Fibroblast of the conjunctiva (primary cell): Measurements from ENCODE around the gene SLC18A2.

Experiments
- DNase-seq: peaks from one replicate; pipeline ENCODE4 v3.0.0-alpha.2; 2010; ENCODE audit warnings: low read depth

Gene SLC18A2

DNA sequence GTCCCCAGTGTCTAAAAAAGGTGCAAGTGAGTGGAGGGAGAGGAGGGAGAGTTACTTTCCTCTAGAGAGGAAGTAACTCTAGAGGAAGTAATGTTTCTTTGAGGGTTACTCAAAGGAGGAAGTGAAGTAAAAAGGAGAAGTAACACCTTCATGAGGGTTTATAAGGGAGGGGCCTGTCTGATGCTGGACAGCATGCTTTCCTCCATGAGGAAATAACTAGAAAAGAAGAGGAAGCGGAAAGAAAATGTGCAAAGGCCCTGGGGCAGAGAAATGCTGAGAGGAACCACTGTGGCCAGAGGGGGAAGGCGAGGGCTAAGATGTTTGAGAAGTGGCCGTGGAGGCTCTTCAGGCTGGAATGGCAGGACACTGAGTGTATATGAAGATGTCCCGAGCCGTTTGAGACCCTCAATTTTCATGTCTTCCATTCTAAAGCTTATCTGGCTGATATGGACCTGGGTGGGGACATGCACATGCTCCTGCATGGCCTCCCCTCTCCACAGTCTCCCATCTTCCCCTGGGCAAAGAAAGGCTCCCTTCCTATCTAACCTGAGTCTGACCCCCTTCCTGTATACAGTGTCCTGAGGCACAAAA lies 3.4 kb upstream of the SLC18A2 start:
- DNase-seq, result no peak

DNA sequence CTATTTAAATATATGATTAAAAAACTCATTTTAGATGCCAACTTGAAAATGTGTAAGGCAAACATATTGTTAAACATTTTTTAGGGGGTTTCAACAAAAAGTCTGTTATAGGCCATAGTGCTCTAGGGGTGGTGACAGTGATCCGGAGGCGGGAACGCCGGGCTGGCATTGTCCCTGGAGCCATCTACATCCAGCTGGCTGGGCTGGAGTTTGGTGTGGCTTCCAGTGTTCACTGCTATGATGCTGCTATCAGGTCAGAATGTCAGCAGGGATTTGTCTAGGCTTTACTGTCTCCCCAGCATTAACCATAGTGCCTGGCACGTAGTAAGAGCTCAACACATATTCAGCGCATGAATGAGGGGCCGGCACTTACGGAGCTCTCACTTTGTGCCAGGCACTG lies 1.9 kb upstream of the SLC18A2 start:
- no peak for DNase-seq

DNA sequence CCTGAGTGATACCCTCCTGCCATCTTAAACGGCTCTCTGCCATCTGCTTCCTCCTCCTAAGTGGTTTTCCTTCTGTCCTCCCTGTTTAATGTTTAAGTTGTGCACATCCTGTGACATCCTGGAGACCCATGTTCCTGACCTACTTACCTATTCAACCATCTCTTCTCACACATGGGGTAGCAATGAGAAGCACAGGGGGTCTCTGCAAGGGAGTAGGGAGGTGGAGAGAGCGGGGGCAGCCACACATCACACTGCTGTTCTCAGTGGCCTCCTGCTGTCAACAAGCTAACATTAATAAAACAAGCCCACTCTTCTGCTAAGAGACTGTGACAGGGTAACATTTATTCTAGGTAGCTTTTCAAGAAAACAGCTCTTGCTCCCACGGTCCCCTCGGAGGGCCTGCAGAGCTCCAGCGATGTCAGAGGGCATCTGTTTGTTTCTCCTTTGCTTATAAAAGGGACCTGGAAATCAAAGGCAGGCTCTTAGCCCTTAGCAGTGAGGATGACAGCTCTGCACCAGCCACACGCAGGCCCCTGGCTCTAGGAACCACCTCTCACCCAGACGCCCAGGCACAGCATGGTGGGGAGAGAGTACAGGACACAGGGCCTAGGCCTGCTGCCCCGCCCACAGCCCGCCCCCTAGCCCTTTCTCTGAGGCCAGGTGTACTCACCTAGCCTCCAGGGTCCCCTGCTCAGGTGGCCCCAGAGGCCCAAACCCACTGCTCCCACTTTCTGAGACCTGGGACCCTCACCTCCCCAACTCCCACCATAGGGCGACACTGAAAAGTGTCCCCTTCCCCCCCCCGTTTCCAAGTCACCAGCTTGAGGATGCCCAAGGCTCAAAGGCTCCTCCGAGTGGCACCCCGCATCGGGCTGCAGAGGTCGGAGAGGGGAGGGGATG lies 943 bp upstream of the SLC18A2 start:
- DNase-seq, result no peak

DNA sequence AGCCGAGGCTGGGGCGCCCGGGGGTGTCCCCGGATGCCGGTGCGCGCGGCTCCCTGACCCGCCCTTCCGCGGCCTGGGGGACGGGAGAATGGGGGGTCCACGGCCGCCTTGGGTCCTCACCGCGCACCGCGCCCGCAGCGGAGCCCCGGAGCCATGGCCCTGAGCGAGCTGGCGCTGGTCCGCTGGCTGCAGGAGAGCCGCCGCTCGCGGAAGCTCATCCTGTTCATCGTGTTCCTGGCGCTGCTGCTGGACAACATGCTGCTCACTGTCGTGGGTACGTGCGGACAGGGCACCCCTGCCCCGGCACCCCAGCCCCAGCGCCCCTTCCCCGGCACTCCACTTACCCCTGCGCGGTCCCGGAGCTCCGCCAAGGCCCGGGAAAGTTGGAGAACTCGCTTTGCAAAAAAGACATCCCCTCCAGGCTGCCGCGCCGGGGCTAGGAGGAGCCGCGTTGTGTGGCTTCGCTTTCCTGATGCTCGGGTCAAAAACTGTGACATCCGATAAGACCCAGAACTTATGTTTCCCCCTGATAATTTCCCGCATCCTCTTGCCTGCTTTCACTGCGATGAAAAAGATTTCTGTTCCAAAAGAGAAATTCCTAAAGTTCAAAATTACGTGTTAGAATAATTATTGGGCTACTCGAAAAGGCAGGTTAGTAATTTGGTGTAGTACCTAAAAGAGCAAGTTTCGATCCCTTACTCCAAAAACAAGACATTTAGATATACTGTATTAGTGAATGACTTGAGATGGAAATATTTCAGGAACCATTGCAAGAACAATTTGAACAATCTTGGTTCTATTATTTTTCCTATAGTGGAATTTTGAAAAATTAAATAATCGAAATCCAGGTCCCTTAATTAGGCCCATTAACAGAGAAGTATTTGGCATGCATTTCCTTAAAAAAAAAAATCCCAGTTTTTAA lies 888 bp downstream of the SLC18A2 start:
- DNase-seq, result no peak

DNA sequence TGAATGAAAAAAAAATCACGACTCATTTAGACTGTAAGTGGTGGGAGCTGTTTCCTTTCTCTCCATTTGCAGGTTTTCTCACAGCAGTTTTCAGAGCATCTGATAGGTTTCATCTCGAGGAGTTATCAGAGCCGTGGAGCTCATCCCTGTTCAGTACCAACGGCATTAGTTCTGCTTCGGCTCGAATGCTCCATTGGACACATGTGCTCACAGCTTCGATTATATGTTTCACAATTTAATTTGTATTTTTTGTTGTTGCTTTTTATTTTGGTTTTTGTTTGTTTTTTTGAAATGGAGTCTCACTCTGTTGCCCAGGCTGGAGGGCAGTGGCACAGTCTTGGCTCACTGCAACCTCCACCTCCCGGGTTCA lies 1.5 kb downstream of the SLC18A2 start:
- no peak for DNase-seq

DNA sequence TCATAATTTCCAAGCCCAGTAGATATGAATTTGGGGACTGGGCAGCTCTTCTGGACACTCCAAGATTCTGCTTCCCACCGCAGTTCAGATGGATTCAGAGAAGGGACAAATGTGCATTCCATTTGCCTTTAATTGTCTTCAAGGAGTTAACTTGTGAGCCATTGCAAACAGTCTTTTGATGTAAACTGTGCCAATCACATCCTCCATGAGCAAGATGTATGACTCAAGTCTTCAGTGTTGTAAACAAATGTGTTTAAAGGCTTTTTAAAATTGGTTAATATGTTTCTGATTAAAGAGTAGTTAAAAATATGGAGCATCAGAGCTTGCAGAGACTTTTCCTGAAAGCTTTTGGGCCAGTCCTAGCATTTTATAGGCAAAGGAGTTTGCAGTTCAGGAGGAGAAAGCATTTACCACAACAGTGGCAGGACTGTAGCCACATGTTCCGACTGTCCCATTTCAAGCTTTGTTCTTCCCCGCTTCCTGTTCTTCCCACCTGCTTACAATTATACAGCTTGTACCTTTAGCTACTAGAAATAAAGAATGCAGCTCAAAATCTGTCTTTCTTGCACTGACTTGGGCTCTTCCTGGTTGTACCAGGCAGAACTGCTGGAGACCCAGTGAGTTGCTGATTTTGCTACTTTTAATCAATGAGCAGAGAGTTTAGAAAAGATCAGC lies 6.2 kb downstream of the SLC18A2 start:
- no peak for DNase-seq

DNA sequence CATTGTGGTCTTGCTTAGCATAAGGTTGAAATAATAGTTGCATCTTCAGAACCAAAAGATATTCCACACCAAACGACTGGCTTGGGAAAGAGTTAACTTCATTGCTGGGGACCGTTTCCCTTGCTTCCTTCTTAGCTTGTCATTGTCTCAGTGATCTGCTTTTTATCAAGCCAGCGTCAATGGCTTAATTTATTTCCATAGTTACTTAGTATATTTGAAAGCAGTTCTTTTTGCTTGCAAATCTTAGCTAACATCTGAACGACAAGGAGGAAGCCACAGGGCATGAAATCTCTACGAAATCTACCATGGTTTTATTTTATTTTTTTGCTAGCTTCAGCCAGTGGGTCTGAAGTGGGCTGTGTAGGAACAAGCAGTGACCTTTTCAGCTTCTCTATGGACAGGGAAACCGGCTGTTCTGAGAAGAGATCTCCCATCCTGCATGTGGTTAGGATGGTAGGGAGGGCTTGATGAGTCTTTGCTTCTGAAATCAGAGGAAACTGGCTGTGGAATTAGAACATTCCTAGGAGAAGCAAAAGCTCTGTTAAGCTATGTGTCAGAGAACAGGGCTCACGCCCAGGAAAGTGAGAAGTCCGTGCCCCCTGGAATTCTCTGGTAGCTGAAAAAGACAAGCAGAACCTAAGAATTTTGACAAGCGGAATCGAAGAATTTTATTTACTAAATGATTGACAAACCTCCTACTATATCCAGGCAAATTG lies 8.0 kb downstream of the SLC18A2 start:
- DNase-seq, result no peak

DNA sequence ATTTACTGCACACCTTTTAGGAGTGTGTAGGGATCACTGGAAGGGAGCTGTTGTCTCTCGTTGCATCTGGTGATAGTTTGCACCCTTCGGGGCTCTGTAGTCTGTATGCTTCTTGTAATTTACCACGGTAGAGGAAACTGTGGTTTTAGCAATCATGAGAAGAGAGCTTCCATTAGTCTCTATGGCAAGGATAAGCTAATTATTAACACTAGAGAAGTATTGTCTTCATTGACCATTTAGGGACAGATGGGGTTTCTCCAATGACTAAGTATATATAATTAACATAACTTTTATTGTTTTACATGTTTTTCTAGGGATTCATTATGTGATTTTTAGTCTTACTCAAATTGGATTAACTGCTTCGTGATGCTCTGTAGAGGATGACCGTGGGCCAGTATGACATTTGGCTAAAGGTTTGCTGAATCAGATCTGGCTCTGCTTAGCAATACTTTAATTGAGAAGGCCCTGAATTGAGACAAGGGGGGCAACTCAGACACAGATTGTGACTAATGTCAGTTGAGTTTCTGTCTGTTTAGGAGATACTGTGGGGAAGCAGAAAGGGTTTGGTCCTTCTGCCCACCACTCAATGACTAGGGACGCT lies 8.7 kb downstream of the SLC18A2 start:
- DNase-seq, result no peak

DNA sequence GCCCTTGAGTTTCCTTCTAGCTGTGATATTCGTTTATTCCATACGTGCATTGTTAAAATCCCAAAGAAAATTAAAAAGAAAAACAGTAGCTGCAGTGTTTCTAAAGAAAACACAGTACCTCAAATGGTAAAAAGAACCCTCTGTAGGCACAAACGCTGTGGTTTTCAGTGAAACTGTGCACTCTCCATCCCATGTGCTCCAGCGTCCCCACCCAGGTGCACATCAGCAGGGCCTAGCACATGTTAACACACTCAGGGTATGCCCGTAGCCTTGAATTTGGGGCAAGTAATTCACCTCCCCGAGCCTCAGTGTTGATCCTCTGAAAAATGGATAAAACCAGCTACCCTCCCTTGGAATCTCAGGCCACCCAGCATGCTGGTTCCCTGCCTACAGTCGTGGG lies 9.5 kb downstream of the SLC18A2 start:
- DNase-seq, result no peak

DNA sequence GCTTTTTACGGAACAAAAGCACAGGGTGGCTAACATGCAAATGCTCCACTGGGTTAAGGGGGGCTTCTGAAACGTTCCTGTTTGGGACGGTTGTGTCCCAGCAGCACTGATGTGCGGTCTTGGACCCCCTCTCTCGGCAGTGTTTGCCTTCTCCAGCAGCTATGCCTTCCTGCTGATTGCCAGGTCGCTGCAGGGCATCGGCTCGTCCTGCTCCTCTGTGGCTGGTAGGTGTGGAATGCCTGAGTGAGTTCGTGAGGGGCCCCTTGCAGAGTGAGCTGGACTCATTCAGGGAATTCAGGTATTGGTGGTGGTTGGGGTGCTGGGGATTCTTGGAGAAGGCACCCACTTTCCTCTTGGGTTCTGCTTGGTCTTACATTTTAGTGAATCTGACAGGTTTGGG lies 13.0 kb downstream of the SLC18A2 start:
- no peak for DNase-seq

DNA sequence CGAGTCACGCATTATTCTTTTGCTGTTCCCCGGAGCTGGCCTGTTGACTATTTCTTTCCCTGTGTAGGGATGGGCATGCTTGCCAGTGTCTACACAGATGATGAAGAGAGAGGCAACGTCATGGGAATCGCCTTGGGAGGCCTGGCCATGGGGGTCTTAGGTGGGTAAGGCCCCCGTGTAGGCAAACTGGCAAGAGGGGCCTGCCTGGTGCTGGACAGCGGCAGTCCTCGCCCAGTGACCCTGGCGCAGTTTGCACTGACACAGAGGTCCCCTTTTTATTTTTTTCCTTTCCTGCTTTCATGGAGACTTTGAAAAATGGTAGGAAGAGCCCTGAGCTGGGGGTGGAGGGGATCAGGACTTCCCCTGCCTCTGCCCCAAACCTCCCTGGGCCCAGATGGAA lies 13.4 kb downstream of the SLC18A2 start:
- no peak for DNase-seq

DNA sequence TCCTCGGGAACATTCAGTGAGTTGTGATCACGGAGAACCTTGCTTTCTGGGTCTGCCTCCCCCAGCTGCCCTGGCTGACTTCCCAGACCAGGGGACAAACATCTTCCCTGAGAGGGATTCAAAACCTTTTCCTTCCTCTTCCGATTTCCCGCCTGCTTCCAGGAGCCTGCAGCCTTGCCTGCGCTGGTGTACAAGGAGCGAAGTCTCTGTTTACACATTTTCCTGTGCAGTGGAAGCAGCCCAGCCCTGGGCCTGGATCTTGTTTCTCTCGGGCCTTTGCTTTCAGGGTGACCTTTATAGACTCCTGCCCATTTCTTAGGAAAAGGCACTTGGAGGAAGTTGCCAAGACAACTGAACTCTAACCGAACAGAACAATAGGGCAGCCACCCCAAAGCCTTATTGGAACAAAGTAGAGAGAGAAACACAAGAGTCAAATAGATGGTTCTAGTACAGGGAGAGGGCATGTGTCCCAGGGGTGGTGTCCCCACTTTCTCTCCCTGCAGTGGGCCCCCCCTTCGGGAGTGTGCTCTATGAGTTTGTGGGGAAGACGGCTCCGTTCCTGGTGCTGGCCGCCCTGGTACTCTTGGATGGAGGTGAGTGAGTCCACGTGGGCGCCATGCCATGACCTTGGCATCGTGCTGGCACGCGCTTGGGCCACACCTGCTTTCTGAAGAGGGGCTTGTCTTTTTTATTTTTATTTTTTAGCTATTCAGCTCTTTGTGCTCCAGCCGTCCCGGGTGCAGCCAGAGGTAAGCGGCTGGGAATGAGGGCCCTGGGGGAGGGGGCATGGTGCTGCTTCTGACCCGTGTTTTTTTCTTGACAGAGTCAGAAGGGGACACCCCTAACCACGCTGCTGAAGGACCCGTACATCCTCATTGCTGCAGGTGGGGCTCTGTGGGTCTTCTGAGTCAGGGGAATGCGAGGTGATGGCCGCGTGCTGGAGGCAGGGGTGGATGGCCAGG lies 14.1 kb downstream of the SLC18A2 start:
- DNase-seq, result no peak

DNA sequence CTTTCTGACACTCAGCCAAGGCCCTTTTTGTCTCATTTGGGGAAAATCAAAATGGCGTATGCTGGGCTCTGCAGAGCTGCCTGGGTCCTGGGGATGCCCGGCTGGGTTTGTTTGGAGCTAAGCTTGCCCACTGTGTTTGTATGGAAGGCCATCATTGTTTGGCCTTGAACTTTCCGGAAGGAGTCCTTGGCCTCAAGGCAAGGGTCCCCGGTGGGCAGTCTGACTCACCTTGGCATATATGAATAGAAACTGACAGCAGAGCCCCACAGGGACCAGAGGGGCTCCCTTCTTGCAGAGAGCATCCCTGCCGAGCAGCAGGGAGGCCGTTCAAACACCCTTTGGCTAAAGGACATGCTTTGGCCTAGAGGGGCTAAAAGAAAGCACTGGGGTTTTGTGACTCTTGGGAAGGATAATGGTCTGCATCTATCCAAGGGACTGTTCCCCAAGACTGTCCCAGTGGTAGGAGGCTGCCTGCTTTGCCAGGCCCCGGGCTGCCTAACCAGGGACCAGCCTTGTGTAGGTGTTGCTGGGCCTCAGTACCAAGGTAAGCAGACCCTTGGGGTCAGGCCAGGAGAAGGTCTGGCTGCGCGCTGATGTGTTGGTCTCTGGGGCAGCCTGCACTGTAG lies 15.0 kb downstream of the SLC18A2 start:
- DNase-seq, result no peak

DNA sequence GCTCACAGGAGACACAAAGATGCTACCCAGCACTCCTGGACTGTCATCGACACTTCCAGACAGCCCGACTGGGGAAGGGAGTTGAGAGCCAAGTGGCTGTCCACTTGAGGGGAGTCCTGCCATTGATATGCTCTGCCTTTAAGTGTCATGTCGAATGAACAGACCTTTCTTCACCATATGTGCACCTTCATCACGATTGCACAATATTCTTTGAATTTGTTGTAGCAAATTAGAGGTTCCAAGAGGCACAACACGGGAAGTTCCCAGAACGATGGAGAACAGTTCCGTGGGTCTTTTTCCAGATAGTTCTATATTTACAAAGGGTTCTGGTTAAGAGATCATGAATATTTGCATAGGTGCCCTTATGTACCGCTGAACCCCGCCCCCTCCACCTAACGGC lies 16.0 kb downstream of the SLC18A2 start:
- no peak for DNase-seq

DNA sequence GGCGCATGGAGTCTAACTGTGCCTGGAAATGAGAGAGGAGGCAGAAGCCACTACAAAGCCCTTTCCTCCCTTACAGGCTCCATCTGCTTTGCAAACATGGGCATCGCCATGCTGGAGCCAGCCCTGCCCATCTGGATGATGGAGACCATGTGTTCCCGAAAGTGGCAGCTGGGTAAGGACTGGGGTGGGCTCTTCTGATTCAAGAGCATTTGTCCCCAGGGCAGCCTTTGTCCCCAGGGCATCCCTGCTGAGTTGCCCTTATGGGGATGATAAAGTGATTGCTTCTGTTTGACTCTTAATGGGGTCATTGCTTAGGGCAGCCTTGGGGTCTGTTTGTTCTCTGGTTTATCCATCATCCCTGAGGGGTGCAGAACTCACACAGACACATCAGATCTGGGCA lies 16.8 kb downstream of the SLC18A2 start:
- DNase-seq, result no peak

DNA sequence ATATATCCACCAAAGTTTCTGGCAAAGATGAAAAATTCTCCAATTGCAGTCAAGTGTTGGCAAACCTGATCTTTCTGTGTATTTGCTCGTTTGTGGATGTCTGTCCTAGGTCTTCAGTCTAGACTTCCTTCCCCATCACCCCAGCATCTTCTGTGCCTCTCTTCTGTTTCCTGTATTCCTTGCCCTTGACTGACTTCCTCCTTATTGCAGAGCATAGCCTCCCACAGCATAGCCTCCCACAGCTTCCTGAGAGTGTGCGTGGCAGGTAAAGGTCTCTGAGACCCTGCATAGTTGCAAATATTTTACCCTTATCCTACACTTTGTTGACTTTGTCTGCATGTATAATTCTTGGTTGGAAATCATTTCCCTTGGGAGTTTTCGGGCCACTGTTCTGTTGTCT lies 18.4 kb downstream of the SLC18A2 start:
- no peak for DNase-seq

DNA sequence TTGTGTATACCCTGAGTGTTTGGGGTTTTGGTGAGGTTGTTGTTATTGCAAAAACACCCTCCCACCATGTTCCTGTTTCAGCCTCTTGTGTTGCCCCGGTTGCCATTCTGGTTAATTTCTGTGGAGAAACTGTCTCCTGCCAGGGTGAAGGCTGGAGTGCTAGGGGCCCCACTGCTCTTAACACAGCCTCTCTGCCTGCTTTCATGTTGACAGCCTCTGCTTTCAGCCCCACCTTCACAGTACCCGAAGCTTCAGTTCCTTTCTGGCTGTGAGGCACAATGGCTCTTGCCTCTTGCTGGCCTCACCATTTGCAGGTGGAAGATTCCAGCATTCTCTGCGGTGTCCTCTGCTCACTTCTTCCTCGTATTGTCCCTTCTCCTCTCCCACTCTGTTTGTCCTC lies 19.2 kb downstream of the SLC18A2 start:
- no peak for DNase-seq

DNA sequence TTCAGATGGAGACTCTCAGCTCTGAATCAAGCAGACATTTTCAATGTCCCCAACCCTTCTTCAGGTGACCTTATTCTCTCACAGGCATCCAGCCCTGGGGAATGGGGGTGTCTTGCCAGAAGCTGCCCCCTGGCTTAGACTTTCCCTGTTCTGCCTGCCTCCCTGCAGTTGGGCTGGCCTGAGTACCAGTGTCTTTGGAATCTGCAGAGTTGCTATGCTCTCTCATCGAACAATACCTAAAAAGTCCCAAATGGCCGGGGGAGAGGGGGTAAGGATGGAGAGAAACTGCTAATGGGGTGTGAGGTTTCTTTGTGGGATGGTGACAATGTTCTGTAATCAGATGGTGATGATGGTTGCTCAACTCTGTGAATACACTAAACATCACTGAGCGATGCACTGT lies 20.6 kb downstream of the SLC18A2 start:
- DNase-seq, result no peak

DNA sequence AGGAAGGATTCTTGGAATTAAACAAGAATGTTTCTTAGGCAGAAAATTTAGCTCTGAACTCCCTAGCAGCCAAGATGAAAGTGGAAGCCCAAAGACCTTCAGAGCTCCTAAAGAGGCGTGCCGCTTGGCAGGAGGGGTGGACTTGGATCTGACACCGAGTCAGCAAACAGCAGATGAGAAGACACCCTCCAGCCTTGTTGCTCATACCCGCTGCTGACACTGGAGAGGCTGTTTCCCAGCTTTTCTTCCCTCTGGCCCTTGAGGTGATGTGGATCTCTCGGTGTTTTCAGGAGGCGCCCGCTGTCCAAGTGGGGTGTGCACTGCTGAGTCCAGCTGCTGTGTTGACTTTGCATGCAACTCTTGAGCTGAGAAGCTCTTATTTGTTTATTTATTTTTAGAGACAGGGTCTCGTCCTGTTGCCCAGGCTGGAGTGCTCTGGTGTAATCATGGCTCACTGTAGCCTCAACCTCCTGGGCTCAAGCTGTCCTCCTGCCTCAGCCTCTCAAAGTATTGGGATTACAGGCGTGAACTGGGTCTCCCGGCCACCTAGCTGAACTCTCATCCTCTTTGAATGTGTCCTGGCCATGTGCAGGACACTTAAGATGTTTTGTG lies 21.5 kb downstream of the SLC18A2 start:
- DNase-seq, result no peak
